Lung (tissue), 12 donors: ENCODE data around the gene IL18. TPM values are rescaled to one million over a fixed set of nuclear protein-coding genes. Genes with fewer than 3 reads are reported as not detected.

Experiments used
- ATAC-seq: fragments of 200-7000 bp; cut with Tn5 transposase; one replicate; pipeline ENCODE4 v1.9.1; 2020; ENCODE audit warnings: moderate number of reproducible peaks; ENCODE audit not compliant: insufficient read depth, low FRiP score
- DNase-seq, 3 donors: peaks; one replicate each; pipeline ENCODE4 v3.0.0-alpha.2; 2013 to 2017
- H3K27ac ChIP-seq, 2 donors: one replicate each; pipeline ENCODE4 v1.5.1; 2013; ENCODE audit warnings: mild to moderate bottlenecking in 2 of 2, moderate library complexity in 2 of 2, control low read depth in 1 of 2, inconsistent platforms in 1 of 2, low read depth in 1 of 2, low read length in 1 of 2
- H3K27me3 ChIP-seq, 3 donors: one replicate each; pipeline ENCODE4 v1.5.1; 2013; ENCODE audit warnings: low read length in 2 of 3; ENCODE audit not compliant: control insufficient read depth in 3 of 3, insufficient read depth in 3 of 3
- H3K36me3 ChIP-seq, 4 donors: one replicate each; pipeline ENCODE4 v1.5.1; 2013; ENCODE audit warnings: low read length in 4 of 4, mild to moderate bottlenecking in 1 of 4, moderate library complexity in 1 of 4; ENCODE audit not compliant: control insufficient read depth in 4 of 4, insufficient read depth in 4 of 4
- H3K4me1 ChIP-seq, 5 donors: one replicate each; pipeline ENCODE4 v1.5.1; 2013; ENCODE audit warnings: low read length in 5 of 5, mild to moderate bottlenecking in 2 of 5, moderate library complexity in 1 of 5; ENCODE audit not compliant: control insufficient read depth in 5 of 5, insufficient read depth in 5 of 5
- H3K4me3 ChIP-seq: one replicate; pipeline ENCODE4 v1.5.1; 2013; ENCODE audit warnings: mild to moderate bottlenecking, control low read depth, moderate library complexity
- H3K9ac ChIP-seq, 2 donors: one replicate each; pipeline ENCODE4 v1.5.1; 2013; ENCODE audit warnings: low read length in 2 of 2, control low read depth in 1 of 2; ENCODE audit not compliant: insufficient read depth in 1 of 2
- H3K9me3 ChIP-seq, 4 donors: one replicate each; pipeline ENCODE4 v1.5.1; 2013; ENCODE audit warnings: low read length in 3 of 4, mild to moderate bottlenecking in 1 of 4, moderate library complexity in 1 of 4; ENCODE audit not compliant: control insufficient read depth in 4 of 4, insufficient read depth in 3 of 4
- CTCF ChIP-seq: IDR thresholded peaks from 2 replicates; pipeline ENCODE4 v1.5.1; 2012; ENCODE audit warnings: mild to moderate bottlenecking; ENCODE audit errors: control extremely low read depth, extremely low read depth
- WGBS, 2 donors: extraction: QIAGEN DNeasy Blood & Tissue Kit; methylation state at CpG; one replicate each; pipeline ENCODE4 v1.1.7; 2013; 5-methylcytosine and 5-hydroxymethylcytosine counted together
- polyA plus RNA-seq, 2 donors: library from polyadenylated mRNA; stranded (reverse); fragments of 200-250 nt; gene quantifications; one replicate each; pipeline ENCODE4 v1.2.1, GENCODE V29; 2013
- total RNA-seq, 2 donors: library from RNA; depleted of rRNA in 1 of 2; stranded (reverse); fragments of >200 nt in 1 of 2; gene quantifications; one replicate each; pipeline ENCODE4 v1.2.1, GENCODE V29; 2014 to 2021
- donor health status: control.
- donor health status: control.
- donor health status: Bipolar disorder and iron deficiency.
- donor health status: healthy.
- donor health status: DM: yes; HTN: yes; CAD: no.

Gene IL18
- total and polyA plus RNA-seq, 4 donors: 23.7 to 88.9 (median 27.0) TPM

- H3K9ac ChIP-seq: no peak overlapping the region
- no peak for TF ChIP-seq CTCF
These were observed 22.0 kb upstream of the IL18 start for GRCh38 chr11:112185883-112186282.

DNA sequence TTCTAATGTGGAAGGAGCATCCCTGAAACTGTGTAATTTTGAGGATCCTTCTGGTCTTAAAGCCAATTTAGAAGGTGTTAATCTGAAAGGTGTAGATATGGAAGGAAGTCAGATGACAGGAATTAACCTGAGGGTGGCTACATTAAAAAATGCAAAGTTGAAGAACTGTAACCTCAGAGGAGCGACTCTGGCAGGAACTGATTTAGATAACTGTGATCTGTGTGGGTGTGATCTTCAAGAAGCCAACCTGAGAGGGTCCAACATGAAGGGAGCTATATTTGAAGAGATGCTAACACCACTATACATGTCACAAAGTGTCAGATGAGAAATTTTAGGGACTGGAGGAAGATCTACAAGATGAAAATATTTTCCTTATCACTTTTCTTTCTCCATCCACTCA, 19.0 kb upstream of the IL18 start:
- ATAC-seq (no peak), DNase-seq (no peak)
- 46 to 48% methylated on average over 1 of the region's 1 CpG for WGBS, 2 donors
- Histone ChIP-seq H3K27me3 (no peaks in the 10 kb centered on the region), H3K9me3 (peaks cover 0 to 3% (median 0%) of the 10 kb centered on the region in 4 donors), H3K9ac (no peak overlapping the region), H3K4me3 (no peak overlapping the region), H3K4me1 (peaks cover 0 to 6% (median 0%) of the 10 kb centered on the region in 5 donors), H3K36me3 (no peaks in the 10 kb centered on the region), H3K27ac (no peak overlapping the region)
- TF ChIP-seq CTCF: no peak

More at GRCh38 chr11:112185883-112186282, 22.0 kb upstream of the IL18 start:
- H3K4me1 ChIP-seq: peaks cover 0 to 6% (median 0%) of the 10 kb centered on the region in 5 donors
- no peak overlapping the region for H3K4me3 ChIP-seq
- no peak for DNase-seq
- peaks cover 0 to 3% (median 0%) of the 10 kb centered on the region in 4 donors for H3K9me3 ChIP-seq
- H3K36me3 ChIP-seq: no peaks in the 10 kb centered on the region
- ATAC-seq: no peak
- peak overlapping the region in 1 of 2 donors; percentile 24 for H3K27ac ChIP-seq
- H3K27me3 ChIP-seq: no peaks in the 10 kb centered on the region

- Histone ChIP-seq H3K9ac (no peak overlapping the region), H3K36me3 (no peaks in the 10 kb centered on the region), H3K27me3 (no peaks in the 10 kb centered on the region), H3K9me3 (peaks cover 0 to 3% (median 0%) of the 10 kb centered on the region in 4 donors), H3K4me1 (peaks cover 0 to 22% (median 0%) of the 10 kb centered on the region in 5 donors), H3K27ac (no peak overlapping the region), H3K4me3 (no peak overlapping the region)
- ATAC-seq (no peak), DNase-seq (no peak)
- TF ChIP-seq CTCF: no peak
These were observed 15.7 kb upstream of the IL18 start for GRCh38 chr11:112179601-112180000.

DNA sequence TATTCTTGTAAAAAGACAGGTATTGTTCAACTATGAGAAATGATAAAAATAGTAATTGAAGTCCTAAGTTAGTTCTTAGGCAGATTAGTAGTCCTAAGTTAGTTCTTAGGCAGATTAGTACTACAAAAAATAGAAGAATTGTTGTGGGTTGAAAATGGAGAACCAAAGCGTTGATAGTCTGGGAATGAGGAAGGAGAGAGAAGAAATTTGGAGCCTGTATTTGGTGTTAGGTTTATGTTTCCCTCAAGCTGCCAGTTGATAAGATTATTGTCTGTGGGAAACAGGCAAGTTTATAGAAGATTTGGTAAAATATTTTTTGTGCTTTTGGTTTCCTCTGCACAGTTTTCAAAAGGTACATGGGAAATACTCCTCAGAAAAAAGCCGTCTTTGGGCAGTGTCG, 15.0 kb upstream of the IL18 start:
- no peak for DNase-seq
- no peak overlapping the region for H3K4me3 ChIP-seq

More for the DNA sequence above, 15.0 kb upstream of the IL18 start:
- ATAC-seq: no peak
- peaks cover 0 to 3% (median 0%) of the 10 kb centered on the region in 4 donors for H3K9me3 ChIP-seq
- TF ChIP-seq CTCF: no peak
- H3K4me1 ChIP-seq: peaks cover 0 to 22% (median 0%) of the 10 kb centered on the region in 5 donors
- H3K27ac ChIP-seq: peak overlapping the region in 1 of 2 donors; percentile 3
- no peaks in the 10 kb centered on the region for H3K27me3 ChIP-seq
- 33 to 64% methylated on average over 3 of the region's 3 CpGs for WGBS, 2 donors
- H3K36me3 ChIP-seq: no peaks in the 10 kb centered on the region
- no peak overlapping the region for H3K9ac ChIP-seq
